CD4-positive, alpha-beta T cell treated with Interleukin-10 for 1 hour (primary cell): ENCODE measurements around the gene RPS4Y2.

Experiments
- DNase-seq: peaks from one replicate; pipeline ENCODE4 v3.0.0-alpha.2; 2020

RPS4Y2 gene

DNA sequence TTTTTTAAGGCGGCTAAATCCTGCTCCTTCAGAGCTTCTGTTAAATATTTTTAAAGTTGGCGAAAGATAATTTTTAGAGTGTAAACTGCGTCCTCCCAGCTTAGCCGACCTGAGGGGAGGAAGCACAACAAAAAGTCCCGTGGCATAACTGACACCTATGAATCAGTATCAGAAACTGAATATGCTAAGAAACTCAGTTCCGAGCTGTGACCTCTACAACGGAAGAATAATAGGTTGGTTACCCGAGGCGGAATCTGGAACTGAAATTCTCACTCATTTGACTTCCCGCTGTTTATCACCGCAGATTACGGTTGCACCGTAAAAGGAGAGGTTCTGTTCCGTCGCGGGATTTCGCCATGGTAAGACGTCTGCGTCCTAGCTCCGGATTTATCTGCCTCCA is at the start of gene RPS4Y2:
RPS4Y2 (plus strand) TSS at position 301 of the 400 bp plus-strand sequence; CDS start at position 357, 56 bp downstream.
- DNase-seq: no peak

DNA sequence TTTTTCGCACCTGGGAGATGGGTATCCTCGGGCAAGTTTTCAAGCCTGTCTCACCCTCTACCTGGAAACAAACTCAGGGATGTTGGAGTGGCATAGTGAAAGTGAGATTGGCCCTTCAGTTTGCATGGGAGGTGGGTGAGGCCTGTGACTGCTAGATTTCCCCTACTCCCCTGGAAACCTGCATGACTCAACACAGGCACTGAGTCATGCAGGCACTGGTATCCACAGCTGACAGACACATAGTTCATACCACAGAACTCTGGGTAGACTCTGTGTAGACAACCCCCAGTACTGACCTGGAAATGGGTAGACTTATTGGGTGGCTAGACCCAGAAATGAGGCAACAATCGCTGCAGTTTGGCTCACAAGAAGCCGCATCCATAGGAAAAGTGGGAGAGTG is 41.5 kb upstream of the RPS4Y2 start:
- DNase-seq: no peak

DNA sequence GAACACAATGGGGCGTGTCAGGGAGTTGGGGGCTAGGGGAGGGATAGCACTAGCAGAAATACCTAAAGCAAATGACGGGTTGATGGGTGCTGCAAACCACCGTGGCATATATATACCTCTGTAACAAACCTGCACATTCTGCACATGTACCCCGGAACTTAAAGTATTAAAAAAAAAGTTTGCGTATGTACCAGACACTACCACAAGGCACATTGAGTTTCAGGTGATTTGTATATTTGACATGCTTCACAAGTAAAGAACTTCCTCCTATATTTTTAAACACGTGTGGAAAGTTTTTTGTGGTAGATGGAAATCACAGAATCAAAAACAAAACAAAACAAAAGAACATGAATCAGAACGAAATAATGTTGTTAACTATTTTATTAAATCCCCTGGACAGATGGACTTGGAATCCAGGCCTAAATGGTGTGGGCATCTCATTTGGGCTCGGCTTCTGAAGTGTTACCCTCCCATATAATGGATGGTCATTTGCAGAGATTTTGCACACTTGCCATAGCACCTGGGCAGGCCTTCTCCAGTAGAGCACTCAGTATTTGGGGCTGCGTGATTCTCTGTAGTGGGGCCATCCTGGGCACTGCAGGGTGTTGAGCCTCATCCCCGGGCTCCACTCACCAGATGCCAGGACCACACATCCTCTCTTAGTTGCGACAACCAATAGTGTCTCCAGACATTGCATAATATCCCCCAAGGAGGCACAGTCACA is 29.6 kb upstream of the RPS4Y2 start:
- no peak for DNase-seq

GRCh38 chrY:20735200-20735599 is 20.7 kb upstream of the RPS4Y2 start:
- no peak for DNase-seq

- DNase-seq: no peak
These were observed 16.1 kb upstream of the RPS4Y2 start for GRCh38 chrY:20739806-20740205.

DNA sequence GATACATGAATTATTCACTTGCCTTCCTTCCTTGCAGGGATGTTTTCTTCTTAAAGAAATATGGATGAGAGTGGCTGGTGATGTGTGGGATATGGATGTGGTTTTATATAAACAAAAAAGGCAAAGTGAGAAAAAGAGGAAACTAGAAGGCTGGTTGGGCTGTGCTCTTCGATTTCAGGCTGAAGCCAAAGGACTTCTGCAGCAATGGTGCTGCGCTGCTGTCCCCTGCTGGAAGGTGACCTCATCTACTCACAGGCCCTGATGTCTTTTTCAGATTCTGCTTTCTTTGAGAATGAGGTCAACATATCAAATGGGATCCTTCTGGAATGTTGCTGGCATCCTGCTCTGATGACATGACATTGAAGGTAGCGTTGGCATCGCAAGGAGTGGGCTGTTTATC is 15.3 kb upstream of the RPS4Y2 start:
- peak; percentile 3 for DNase-seq

- peak; percentile 1 for DNase-seq
These were observed 10.8 kb upstream of the RPS4Y2 start for GRCh38 chrY:20745060-20745459.

DNA sequence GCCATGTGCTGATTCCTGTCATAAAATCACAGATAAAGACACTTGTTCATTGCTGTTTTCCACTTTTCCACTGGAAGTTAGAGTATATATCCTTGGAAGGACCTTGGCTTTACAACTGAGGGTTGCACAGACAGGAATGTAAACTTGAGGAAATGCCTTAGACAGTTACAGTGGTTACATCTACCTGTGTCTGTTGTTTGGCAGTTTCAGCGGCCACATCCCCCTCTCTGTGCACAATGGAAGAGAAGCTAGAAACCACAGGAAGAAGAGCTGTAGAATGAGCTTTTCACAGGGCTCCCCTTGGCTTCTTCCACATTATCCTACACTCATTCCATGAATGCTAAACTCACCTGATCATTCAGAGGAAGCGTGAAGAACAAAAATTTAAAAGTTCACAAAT is 9.0 kb upstream of the RPS4Y2 start:
- DNase-seq: no peak

DNA sequence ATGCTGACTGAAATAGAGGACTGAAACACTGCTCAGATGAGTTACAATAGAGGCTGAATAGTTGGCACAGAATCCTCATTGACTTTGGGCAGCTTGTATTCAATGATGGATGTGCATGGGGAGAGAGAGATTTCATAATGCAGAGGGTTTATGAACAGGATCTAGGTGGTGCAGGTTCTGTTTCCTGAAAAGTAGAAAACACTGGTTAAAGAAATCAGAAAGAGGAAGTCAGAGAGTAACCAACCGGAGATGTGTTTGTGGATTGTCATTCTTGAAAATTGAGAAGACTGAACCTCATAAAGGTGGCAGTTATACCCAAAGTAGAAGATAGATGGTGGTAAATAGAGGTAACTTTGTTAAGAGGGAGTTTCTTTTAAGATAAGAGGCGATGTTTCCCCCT is 8.0 kb downstream of the RPS4Y2 start:
- no peak for DNase-seq

GRCh38 chrY:20765117-20765516 is 9.2 kb downstream of the RPS4Y2 start:
- no peak for DNase-seq

DNA sequence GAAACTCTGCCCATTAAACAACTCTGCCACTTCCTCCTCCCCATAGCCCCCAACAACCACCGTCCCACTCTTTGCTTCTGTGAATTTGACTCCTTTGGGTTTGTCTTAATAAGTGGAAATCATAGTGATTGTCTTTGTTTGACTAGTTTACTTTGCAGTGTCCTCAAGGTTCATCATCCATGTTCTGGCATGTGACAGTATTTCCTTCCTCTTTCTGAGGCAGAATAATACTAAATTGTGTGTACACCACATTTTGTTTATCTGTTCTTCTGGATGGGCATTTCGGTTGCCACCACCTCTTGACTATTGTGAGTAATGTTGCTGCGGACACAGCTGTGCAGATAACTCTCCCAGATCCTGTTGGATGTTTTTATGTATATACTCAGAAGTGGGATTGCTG is 14.8 kb downstream of the RPS4Y2 start:
- DNase-seq: no peak

GRCh38 chrY:20776104-20776503 is 20.2 kb downstream of the RPS4Y2 start:
- DNase-seq: no peak

- DNase-seq: no peak
These were observed 24.3 kb downstream of the RPS4Y2 start for GRCh38 chrY:20780104-20780654.

GRCh38 chrY:20780776-20781175 is 24.9 kb downstream of the RPS4Y2 start:
- no peak for DNase-seq

DNA sequence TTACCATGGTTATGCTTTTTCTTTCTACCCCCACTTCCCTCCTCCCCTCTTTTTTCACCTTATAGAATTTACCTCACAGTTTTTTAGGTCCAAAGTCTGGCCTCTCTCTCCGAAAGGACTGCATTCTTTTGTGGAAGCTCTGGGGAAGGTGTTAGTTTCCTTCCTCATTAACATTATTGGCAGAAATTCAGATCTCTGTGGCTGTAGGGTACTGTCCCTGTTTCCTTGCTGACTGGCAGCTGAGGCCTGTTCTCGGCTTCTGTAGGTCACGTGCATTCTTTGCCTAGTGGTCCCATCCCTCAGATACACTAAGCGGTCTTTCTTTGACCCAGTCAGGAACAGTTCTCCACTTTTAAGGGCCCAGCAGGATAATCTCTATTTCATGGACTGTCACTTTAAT is 25.5 kb downstream of the RPS4Y2 start:
- no peak for DNase-seq

GRCh38 chrY:20784965-20785364 is 29.1 kb downstream of the RPS4Y2 start:
- no peak for DNase-seq

GRCh38 chrY:20787076-20787475 is 31.2 kb downstream of the RPS4Y2 start:
- DNase-seq: no peak

- DNase-seq: peak; percentile 30
These were observed 42.6 kb downstream of the RPS4Y2 start for GRCh38 chrY:20798351-20799049.

DNA sequence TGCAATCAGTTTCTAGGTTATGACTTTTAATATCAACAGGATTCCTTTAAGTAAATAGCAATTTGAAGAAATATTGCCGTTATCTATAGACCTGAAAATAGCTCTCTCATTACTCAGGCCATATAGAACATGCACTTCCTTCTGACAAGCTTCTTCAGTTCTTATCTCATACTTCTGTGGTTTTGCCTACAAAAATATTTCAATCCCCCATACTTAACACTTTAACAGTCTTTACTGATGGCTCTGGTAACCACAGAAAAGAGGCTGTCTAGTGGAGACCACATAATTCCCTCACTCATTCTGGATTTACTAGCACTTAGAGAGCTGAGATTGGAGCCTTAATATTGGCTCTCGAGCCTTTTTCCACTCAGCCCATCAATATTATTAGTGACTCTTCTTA is 46.8 kb downstream of the RPS4Y2 start:
- no peak for DNase-seq

DNA sequence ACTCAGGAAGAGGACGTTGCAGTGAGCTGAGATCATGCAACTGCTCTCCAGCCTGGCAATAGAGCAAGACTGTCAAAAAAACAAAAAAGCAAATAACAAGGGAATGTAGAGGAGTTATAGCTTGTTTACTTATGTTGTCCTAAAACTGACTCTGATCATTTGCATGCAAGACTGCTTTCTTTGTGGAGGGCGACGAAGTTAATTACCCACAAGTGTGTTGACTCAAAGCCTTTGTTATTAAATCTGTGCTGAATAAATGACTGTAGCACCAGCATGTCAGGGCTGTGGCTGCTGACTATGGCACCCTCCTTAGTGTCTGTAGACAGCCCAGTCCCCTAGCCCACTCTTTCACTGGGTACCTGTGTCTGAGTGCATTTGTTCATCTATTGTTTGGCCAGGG is 50.3 kb downstream of the RPS4Y2 start:
- no peak for DNase-seq

GRCh38 chrY:20813459-20813858 is 57.6 kb downstream of the RPS4Y2 start:
- peak; percentile 8 for DNase-seq

GRCh38 chrY:20814794-20815193 is 58.9 kb downstream of the RPS4Y2 start:
- DNase-seq: no peak

DNA sequence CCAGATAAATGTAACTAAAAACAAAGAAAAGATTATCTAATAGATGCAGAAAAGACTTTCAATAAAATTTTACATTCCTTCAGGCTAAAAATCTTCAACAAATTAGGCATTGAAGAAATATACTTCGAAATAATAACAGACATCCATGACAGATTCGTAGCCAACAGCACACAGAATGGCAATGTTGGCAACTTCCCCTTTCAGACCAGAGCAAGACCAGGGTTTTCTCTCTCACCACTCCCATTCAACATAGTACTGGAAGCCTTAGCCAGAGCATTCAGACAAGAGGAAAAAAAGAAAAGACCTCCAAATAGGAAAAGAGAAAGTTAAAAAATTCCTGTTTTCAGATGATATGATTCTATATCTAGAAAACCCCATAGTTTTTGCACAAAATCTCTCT is 61.2 kb downstream of the RPS4Y2 start:
- DNase-seq: no peak
